Gastrocnemius medialis (tissue), 4 donors: Measurements from ENCODE around the gene NAV1.

Experiments
- POLR2A ChIP-seq, 2 donors: fragments of 450-650 bp; IDR thresholded peaks; one replicate each; pipeline ENCODE4 v1.6.1; 2017; ENCODE audit warnings: antibody characterized with exemption in 2 of 2, mild to moderate bottlenecking in 2 of 2, moderate library complexity in 2 of 2
- TF ChIP-seq, protein P1 (sequence below), 5 experiments: fragments of 450-650 bp in 3 of 5; fragments of 200-600 bp in 2 of 5; sonication (generic) in 2 of 5; IDR thresholded peaks in 4 of 5; conservative IDR thresholded peaks in 1 of 5; 1 replicate in 4 of 5; 2 replicates in 1 of 5; pipeline ENCODE4 v1.5.1; 2016 to 2019; ENCODE audit warnings: antibody characterized with exemption in 5 of 5, mild to moderate bottlenecking in 3 of 5, moderate library complexity in 3 of 5

DNA sequence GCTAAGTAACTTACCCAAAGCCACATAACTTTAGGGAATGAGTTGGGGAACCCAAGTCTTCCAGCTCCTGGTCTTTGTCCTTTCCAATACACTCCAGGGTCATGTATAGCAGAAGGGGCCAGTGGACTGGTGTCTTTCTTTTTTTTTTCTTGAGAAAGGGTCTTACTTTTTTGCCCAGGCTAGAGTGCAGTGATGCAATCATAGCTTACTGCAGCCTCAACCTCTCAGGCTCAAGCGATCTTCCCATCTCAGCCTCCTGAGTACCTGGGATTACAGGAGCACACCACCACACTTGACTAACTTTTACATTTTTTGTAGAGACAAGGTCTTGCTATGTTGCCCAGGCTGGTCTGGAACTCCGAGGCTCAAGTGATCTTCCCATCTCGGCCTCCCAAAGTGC is 12.2 kb downstream of the NAV1 start:
- TF ChIP-seq, protein P1, sequence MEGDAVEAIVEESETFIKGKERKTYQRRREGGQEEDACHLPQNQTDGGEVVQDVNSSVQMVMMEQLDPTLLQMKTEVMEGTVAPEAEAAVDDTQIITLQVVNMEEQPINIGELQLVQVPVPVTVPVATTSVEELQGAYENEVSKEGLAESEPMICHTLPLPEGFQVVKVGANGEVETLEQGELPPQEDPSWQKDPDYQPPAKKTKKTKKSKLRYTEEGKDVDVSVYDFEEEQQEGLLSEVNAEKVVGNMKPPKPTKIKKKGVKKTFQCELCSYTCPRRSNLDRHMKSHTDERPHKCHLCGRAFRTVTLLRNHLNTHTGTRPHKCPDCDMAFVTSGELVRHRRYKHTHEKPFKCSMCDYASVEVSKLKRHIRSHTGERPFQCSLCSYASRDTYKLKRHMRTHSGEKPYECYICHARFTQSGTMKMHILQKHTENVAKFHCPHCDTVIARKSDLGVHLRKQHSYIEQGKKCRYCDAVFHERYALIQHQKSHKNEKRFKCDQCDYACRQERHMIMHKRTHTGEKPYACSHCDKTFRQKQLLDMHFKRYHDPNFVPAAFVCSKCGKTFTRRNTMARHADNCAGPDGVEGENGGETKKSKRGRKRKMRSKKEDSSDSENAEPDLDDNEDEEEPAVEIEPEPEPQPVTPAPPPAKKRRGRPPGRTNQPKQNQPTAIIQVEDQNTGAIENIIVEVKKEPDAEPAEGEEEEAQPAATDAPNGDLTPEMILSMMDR (IDR thresholded peaks at IDR 0.05 in 4 of 5, conservative IDR thresholded peaks at IDR 0.05 in 1 of 5): no peak
- TF ChIP-seq POLR2A (IDR thresholded peaks at IDR 0.05): no peak
